ENCODE results near the gene KLK3.
A peak's percentile ranks its signal among the peaks of the same experiment; 100 is the strongest.
"Not testable (repeated sequence)": the region's sequence is repeated elsewhere in the genome, so short reads cannot be mapped to it uniquely, and the experiment has no call there.

The KLK3 gene

GRCh38 chr19:50882188-50882587 lies 27.5 kb downstream of the KLK3 start:
- TF ChIP-seq CTCF (IDR thresholded peaks at IDR 0.05; ENCODE audit: low read depth, low read length, missing control alignments) = peak; percentile 8
- H3K4me3 ChIP-seq (replicated peaks; ENCODE audit: low read depth, low read length) = no peak overlapping the region
- DNase-seq (ENCODE audit: extremely low read depth, low read depth) = no peak

- no peak overlapping the region for H3K4me3 ChIP-seq (replicated peaks; ENCODE audit: low read depth, low read length)
- TF ChIP-seq CTCF (IDR thresholded peaks at IDR 0.05; ENCODE audit: low read depth, low read length, missing control alignments) = no peak
- no peak for DNase-seq (ENCODE audit: extremely low read depth, low read depth)
Measured at GRCh38 chr19:50889638-50890037, 34.9 kb downstream of the KLK3 start.

DNA sequence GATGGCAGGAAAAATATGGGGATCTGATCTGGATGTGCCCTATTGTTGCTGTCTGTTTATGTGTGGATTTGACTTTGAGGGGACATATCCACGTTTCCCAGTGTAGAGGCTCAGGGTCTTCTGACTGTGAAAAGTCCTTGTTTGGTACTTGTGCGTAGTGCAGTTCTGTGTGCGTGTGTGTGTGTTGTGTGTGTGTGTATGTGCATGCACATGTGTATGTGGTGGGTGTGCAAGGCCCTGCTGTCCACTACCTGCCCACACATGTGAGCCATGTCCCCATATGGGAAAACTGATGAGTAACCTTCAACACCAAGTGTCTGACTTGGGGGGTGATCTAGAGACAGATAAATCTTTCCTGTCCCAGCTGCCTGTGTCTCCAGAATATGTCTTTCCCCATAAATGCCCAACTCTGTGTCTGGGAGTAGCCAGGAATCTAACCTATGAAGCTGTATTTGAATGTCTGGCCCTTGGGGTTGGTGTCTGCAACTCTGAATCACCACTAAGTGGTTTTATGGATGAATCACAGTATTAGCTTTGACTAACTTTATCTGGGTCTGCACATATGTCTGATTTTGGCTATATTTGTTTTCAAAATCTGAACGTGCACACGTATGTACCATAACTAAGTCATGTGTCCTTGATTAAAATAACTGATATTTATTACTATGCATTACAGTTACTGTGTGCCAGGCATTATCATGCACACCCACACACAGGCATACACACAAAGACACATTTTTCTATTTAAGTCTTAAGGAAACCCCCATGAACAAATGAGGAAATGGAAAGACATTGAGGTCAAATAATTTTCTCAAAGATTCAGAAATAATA lies 35.9 kb downstream of the KLK3 start:
- H3K4me3 ChIP-seq (replicated peaks; ENCODE audit: low read depth, low read length) = no peak overlapping the region
- TF ChIP-seq CTCF (IDR thresholded peaks at IDR 0.05; ENCODE audit: low read depth, low read length, missing control alignments) = no peak
- no peak for DNase-seq (ENCODE audit: extremely low read depth, low read depth)

DNA sequence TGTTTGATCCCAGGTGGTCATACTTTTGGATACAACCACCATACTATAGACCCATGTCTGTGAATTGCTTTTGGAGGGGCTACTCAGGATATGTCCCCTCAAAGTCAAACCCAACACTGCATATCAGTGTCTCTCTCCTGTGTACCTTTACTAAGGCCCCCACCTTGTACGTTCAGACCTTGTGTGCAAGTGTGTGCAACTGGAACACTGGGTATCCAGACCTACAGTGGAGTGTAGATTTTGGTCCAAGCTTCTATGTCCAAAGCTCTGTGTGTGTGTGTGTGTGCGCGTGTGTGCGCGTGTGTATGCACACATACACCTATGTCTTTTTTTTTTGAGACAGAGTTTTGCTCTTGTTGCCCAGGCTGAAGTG lies 36.5 kb downstream of the KLK3 start:
- no peak for DNase-seq (ENCODE audit: extremely low read depth, low read depth)
- TF ChIP-seq CTCF (IDR thresholded peaks at IDR 0.05; ENCODE audit: low read depth, low read length, missing control alignments) = no peak
- no peak overlapping the region for H3K4me3 ChIP-seq (replicated peaks; ENCODE audit: low read depth, low read length)

- DNase-seq (ENCODE audit: extremely low read depth, low read depth) = no peak
- TF ChIP-seq CTCF (IDR thresholded peaks at IDR 0.05; ENCODE audit: low read depth, low read length, missing control alignments) = peak; percentile 27
Measured at GRCh38 chr19:50893047-50893736, 38.5 kb downstream of the KLK3 start.

DNA sequence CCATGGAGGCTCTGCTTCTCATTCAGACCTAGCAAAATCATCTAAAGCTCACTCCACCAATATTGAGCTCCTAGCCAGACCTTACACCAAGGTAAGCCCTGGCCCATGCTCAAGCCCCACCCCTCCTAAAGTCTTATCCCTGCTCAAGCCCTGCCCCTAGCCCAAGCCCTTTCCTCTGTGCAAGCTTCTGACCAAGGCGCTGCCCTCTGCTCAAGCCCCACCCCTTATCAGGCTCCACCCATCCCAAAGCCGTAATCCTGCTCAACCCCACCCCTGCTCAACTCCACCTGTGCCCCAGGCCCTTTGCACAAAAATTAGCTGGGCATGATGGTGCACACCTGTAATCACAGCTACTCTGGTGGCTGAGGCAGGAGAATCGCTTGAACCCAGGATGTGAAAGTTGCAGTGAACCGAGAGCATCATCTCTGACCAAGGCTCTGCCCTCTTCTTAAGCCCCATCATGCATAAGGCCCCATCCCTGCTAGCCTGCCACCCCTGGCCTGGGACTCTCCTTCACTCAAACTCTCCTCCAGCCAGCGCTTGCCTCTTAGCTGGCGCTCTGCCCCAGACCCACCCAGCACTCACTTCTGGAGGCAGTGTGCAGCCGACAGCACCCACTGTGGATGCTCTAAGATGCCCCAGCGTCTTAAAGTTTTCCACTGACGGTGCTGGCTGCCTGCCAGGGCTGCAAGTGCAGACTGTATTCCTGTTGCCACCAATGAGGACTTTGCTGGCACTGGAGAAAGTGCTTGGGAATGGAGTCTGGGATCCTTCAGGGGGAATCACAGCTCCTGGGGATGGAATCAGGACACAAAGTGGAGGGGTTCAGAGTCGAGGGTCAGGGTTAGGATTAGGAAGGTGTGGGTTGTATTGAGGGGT lies 40.0 kb downstream of the KLK3 start:
- no peak for DNase-seq (ENCODE audit: extremely low read depth, low read depth)
- no peak for TF ChIP-seq CTCF (IDR thresholded peaks at IDR 0.05; ENCODE audit: low read depth, low read length, missing control alignments)
- no peak overlapping the region for H3K4me3 ChIP-seq (replicated peaks; ENCODE audit: low read depth, low read length)

More at GRCh38 chr19:50893047-50893736, 38.5 kb downstream of the KLK3 start:
- no peak overlapping the region for H3K4me3 ChIP-seq (replicated peaks; ENCODE audit: low read depth, low read length)

DNA sequence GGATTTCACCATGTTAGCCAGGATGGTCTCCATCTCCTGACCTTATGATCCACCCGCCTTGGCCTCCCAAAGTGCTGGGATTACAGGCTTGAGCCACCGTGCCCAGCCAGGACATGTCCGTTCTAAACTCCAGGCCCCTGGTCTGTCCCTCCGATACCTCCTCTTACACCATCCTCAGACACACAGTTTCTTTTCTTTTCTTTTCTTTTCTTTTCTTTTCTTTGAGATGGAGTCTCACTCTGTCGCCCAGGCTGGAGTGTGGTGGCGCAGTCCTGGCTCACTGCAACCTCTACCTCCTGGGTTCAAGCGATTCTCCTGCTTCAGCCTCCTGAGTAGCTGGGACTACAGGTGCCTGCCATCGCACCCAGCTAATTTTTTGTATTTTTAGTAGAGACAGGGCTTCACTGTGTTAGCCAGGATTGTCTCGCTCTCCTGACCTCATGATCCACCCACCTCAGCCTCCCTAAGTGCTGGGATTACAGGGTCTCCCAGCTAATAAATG lies 41.4 kb downstream of the KLK3 start:
- not testable (repeated sequence) for H3K4me3 ChIP-seq (replicated peaks; ENCODE audit: low read depth, low read length); DNase-seq (ENCODE audit: extremely low read depth, low read depth)
